ENCODE measurements around the gene GLRX.
"Not testable (repeated sequence)": the region's sequence is repeated elsewhere in the genome, so short reads cannot be mapped to it uniquely, and the experiment has no call there.

The GLRX gene

DNA sequence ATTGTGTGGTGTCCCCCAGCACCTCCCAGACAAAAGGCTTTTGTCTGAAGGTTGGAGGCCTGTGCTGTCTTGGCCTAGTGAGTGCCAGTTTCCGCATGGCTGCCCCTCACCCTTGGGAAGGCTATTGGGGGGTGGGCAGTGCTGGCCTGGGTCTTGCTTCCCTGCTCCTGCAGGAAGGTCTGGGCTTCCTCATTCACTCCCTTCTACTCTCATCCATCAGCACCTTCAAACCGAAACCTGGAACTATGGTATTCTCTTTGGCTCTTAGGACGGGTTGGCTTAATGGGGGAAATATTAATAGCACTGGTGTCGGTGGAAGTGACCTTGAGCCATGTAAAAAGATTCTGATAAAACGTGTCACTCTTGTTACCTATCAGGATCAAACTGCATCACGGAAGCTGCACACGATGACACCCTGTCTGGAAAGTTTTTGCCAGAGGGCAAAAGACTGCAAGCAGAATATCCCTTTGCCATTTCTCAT is 34.0 kb upstream of the GLRX start:
- ChIA-PET POLR2A (no interaction called here), CTCF (interaction anchor here (1.4 to 4.3 kb wide), 5 partner anchors 9 to 480 kb away, joined by 3 to 41 read pairs (median 9); no protein-coding TSS in a partner anchor)
- no peak for DNase-seq (ENCODE audit: low read depth, low spot score)
- TF ChIP-seq, protein P1, sequence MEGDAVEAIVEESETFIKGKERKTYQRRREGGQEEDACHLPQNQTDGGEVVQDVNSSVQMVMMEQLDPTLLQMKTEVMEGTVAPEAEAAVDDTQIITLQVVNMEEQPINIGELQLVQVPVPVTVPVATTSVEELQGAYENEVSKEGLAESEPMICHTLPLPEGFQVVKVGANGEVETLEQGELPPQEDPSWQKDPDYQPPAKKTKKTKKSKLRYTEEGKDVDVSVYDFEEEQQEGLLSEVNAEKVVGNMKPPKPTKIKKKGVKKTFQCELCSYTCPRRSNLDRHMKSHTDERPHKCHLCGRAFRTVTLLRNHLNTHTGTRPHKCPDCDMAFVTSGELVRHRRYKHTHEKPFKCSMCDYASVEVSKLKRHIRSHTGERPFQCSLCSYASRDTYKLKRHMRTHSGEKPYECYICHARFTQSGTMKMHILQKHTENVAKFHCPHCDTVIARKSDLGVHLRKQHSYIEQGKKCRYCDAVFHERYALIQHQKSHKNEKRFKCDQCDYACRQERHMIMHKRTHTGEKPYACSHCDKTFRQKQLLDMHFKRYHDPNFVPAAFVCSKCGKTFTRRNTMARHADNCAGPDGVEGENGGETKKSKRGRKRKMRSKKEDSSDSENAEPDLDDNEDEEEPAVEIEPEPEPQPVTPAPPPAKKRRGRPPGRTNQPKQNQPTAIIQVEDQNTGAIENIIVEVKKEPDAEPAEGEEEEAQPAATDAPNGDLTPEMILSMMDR (IDR thresholded peaks at IDR 0.05; ENCODE audit: insufficient read depth, low read length, missing control alignments) = no peak
- H3K4me3 ChIP-seq (ENCODE audit: low read depth, low read length) = no peak overlapping the region

DNA sequence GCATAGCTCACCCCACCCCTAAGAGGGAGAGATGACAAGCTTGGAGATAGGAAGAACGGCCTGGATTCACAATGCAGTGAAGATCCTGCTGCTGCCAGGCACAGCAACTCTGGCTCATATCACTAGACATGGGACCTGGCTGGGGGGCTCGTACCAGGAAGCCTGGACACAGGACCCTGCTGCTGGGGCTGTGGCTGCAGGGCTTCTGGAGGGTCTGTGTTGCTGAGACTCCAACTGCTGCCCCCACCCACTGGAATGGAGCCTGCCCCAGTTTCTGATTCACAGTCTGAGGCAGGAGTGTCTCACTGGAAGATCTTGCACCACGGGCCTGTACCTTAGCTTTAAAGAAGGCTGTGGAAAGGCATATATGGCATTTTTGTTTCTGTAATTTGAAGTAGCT is 31.0 kb upstream of the GLRX start:
- POLR2A ChIA-PET = no interaction called here
- no peak for DNase-seq (ENCODE audit: low read depth, low spot score)
- H3K4me3 ChIP-seq (ENCODE audit: low read depth, low read length) = no peak overlapping the region
- CTCF ChIA-PET = interaction anchor here (0.9 to 10.1 kb wide), 6 partner anchors 10 to 483 kb away, joined by 3 to 92 read pairs (median 8); no protein-coding TSS in a partner anchor
- TF ChIP-seq, protein P1 (IDR thresholded peaks at IDR 0.05; ENCODE audit: insufficient read depth, low read length, missing control alignments) = no peak

DNA sequence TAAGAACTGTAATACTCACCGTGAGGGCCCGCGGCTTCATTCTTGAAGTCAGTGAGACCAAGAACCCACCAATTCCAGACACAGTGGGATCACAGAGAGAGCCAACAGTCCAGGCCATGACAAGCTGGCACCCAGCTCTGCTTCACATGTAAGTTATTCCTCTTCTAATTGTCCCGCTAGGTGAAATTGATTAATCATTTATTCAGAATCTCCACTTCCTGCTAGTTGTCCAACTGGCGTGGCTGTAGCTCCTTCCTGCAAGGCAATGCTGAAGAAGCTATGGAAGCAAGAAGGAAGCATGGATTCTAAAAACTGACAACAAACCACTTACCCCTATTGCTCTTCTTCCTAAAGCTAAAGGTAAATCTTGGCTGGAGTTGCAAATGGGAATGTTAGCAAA is 30.0 kb upstream of the GLRX start:
- ChIA-PET POLR2A (interaction anchor here (0.7 to 1.2 kb wide), 2 partner anchors 206 to 221 kb away, joined by 3 to 5 read pairs; partner anchors contain the start of gene RFESD), CTCF (interaction anchor here (0.6 to 10.1 kb wide), 8 partner anchors 67 to 485 kb away, joined by 3 to 92 read pairs (median 4); no protein-coding TSS in a partner anchor)
- DNase-seq (ENCODE audit: low read depth, low spot score) = no peak
- no peak overlapping the region for H3K4me3 ChIP-seq (ENCODE audit: low read depth, low read length)
- TF ChIP-seq, protein P1 (IDR thresholded peaks at IDR 0.05; ENCODE audit: insufficient read depth, low read length, missing control alignments) = no peak

DNA sequence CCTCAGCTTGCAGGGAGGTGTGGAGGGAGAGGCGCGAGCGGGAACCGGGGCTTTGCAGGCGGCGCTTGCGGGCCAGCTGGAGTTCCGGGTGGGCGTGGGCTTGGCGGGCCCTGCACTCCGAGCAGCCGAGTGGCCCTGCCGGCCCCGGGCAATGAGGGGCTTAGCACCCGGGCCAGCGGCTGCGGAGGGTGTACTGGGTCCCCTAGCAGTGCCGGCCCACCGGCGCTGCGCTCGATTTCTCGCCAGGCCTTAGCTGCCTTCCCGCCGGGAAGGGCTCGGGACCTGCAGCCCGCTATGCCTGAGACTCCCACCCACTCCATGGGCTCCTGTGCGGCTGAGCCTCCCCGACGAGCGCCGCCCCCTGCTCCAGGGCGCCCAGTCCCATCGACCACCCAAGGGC is 28.6 kb upstream of the GLRX start:
- H3K4me3 ChIP-seq (ENCODE audit: low read depth, low read length); DNase-seq (ENCODE audit: low read depth, low spot score); POLR2A ChIA-PET: not testable (repeated sequence)
- CTCF ChIA-PET = interaction anchor here (1.0 to 10.1 kb wide), 5 partner anchors 13 to 499 kb away, joined by 3 to 92 read pairs (median 14); no protein-coding TSS in a partner anchor

DNA sequence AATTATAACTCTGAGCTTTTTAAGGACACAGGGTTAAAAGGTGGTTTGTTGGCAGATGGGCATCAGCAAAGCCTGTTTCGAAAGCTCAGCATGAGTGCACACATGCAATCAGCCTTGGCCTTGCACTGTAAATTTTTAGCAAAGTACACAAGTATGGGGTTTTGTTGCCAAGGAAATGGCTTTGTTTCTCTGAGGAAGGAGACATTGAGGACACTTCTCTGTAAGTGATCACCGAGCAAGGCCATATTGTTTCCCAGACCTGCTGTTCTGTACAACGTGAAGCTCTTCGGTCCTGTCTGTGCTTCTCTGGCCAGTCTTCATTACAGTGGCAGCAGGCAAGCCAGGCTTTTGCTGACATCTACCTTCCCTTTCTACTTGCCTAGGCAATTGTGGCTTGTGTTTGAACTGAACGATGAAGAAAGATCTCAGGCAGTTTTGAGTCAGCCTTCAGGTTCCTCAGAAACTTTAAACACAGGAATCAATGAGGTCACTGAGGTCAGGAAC is 27.9 kb upstream of the GLRX start:
- TF ChIP-seq, protein P1 (IDR thresholded peaks at IDR 0.05; ENCODE audit: insufficient read depth, low read length, missing control alignments) = no peak

DNA sequence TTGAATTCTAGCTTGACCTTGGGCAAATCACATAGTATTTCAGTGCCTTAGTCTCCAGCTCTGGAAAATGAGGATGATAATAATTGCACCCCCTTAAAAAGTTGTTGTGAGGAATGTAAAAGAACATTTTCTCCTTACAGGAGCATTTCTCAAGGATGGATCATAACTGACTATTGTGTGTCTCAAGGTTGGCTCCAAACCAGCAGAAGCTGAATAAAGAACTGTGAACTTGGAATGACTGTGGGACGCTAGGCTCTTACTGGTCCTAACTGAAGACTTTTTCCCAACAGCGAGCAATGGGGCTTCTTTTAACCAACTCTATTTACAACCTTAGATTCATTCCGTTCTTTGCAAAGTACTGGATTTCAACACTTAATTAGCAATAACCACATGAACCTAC is 26.2 kb upstream of the GLRX start:
- POLR2A ChIA-PET = no interaction called here
- TF ChIP-seq, protein P1 (IDR thresholded peaks at IDR 0.05; ENCODE audit: insufficient read depth, low read length, missing control alignments) = no peak
- DNase-seq (ENCODE audit: low read depth, low spot score) = no peak
- H3K4me3 ChIP-seq (ENCODE audit: low read depth, low read length) = no peak overlapping the region
- CTCF ChIA-PET = interaction anchor here (1.0 to 17.3 kb wide), 12 partner anchors 8 to 488 kb away, joined by 3 to 318 read pairs (median 11); partner anchors contain the start of gene RFESD

More for the DNA sequence above, 27.9 kb upstream of the GLRX start:
- CTCF ChIA-PET = interaction anchor here (0.9 to 17.3 kb wide), 9 partner anchors 9 to 500 kb away, joined by 3 to 318 read pairs (median 10); partner anchors contain the start of gene RFESD
- DNase-seq (ENCODE audit: low read depth, low spot score) = no peak
- no peak overlapping the region for H3K4me3 ChIP-seq (ENCODE audit: low read depth, low read length)
- POLR2A ChIA-PET = no interaction called here

Measured in AG04449 (cell line).